Liver (tissue), 9 donors: ENCODE measurements around the gene ENPP1. TPM values are rescaled to one million over a fixed set of nuclear protein-coding genes. Genes with fewer than 3 reads are reported as not detected.

ENCODE experiments used
- DNase-seq: peaks from one replicate; pipeline ENCODE4 v3.0.0-alpha.2; 2017; ENCODE audit warnings: low spot score
- H3K27ac ChIP-seq, 2 donors: one replicate each; pipeline ENCODE4 v1.7.0; 2013; ENCODE audit warnings: inconsistent platforms in 2 of 2, low read length in 2 of 2, control low read depth in 1 of 2, low read depth in 1 of 2, mild to moderate bottlenecking in 1 of 2
- H3K27me3 ChIP-seq, 4 donors: one replicate each; pipeline versions ENCODE4 v1.6.1 to v1.7.0; 2013; ENCODE audit warnings: low read length in 3 of 4, inconsistent platforms in 1 of 4, mild to moderate bottlenecking in 1 of 4, moderate library complexity in 1 of 4; ENCODE audit not compliant: control insufficient read depth in 4 of 4, insufficient read depth in 4 of 4
- H3K36me3 ChIP-seq, 4 donors: one replicate each; pipeline versions ENCODE4 v1.6.1 to v1.7.0; 2013; ENCODE audit warnings: low read length in 3 of 4, mild to moderate bottlenecking in 3 of 4, low read depth in 1 of 4, moderate library complexity in 1 of 4; ENCODE audit not compliant: control insufficient read depth in 4 of 4, insufficient read depth in 3 of 4
- H3K4me1 ChIP-seq, 4 donors: one replicate each; pipeline versions ENCODE4 v1.6.1 to v1.7.0; 2013; ENCODE audit warnings: low read length in 3 of 4, mild to moderate bottlenecking in 3 of 4, moderate library complexity in 1 of 4; ENCODE audit not compliant: control insufficient read depth in 4 of 4, insufficient read depth in 4 of 4
- H3K4me3 ChIP-seq, 3 donors: one replicate each; pipeline versions ENCODE4 v1.6.1 to v1.7.0; 2013; ENCODE audit warnings: low read length in 3 of 3, control low read depth in 1 of 3, low read depth in 1 of 3, mild to moderate bottlenecking in 1 of 3
- H3K9ac ChIP-seq, 2 donors: one replicate each; pipeline ENCODE4 v1.7.0; 2013; ENCODE audit warnings: low read length in 2 of 2, mild to moderate bottlenecking in 2 of 2, moderate library complexity in 2 of 2, control low read depth in 1 of 2, low read depth in 1 of 2
- H3K9me3 ChIP-seq, 4 donors: one replicate each; pipeline versions ENCODE4 v1.6.1 to v1.7.0; 2013; ENCODE audit warnings: low read length in 3 of 4; ENCODE audit not compliant: control insufficient read depth in 4 of 4
- ATF3 ChIP-seq: IDR thresholded peaks from 2 replicates; pipeline ENCODE4 v1.6.1; 2016; ENCODE audit warnings: antibody characterized with exemption
- CTCF ChIP-seq: fragments of 150-350 bp; IDR thresholded peaks from 2 replicates; pipeline ENCODE4 v1.5.1; 2017; ENCODE audit warnings: improper control_type of control experiment, low read depth, low read length; ENCODE audit not compliant: missing input control
- EGR1 ChIP-seq, 2 donors: IDR thresholded peaks; 2 replicates each; pipeline ENCODE4 v1.6.1; 2016 to 2018; ENCODE audit warnings: antibody characterized with exemption in 2 of 2, low read depth in 2 of 2
- FOXA1 ChIP-seq: IDR thresholded peaks from 2 replicates; pipeline ENCODE4 v1.6.1; 2016; ENCODE audit warnings: antibody characterized with exemption
- FOXA2 ChIP-seq: IDR thresholded peaks from 2 replicates; pipeline ENCODE4 v1.6.1; 2016; ENCODE audit warnings: antibody characterized with exemption
- GABPA ChIP-seq, 2 donors: IDR thresholded peaks in 1 of 2; conservative IDR thresholded peaks in 1 of 2; 2 replicates each; pipeline ENCODE4 v1.6.1; 2016; ENCODE audit warnings: antibody characterized with exemption in 2 of 2, mild to moderate bottlenecking in 1 of 2, moderate library complexity in 1 of 2
- HNF4A ChIP-seq, 2 donors: conservative IDR thresholded peaks; 2 replicates each; pipeline ENCODE4 v1.6.1; 2016; ENCODE audit warnings: antibody characterized with exemption in 2 of 2, mild to moderate bottlenecking in 2 of 2
- HNF4G ChIP-seq: IDR thresholded peaks from 2 replicates; pipeline ENCODE4 v1.6.1; 2016; ENCODE audit warnings: antibody characterized with exemption
- JUND ChIP-seq, 2 donors: IDR thresholded peaks; 2 replicates each; pipeline ENCODE4 v1.6.1; 2016; ENCODE audit warnings: antibody characterized with exemption in 2 of 2
- MAX ChIP-seq: IDR thresholded peaks from 2 replicates; pipeline ENCODE4 v1.6.1; 2016; ENCODE audit warnings: antibody characterized with exemption
- NR2F2 ChIP-seq: IDR thresholded peaks from 2 replicates; pipeline ENCODE4 v1.6.1; 2016; ENCODE audit warnings: antibody characterized with exemption
- RAD21 ChIP-seq, 2 donors: IDR thresholded peaks; 2 replicates each; pipeline ENCODE4 v1.6.1; 2016; ENCODE audit warnings: antibody characterized with exemption in 2 of 2, mild to moderate bottlenecking in 2 of 2
- RXRA ChIP-seq, 2 donors: IDR thresholded peaks; 2 replicates each; pipeline ENCODE4 v1.6.1; 2017 to 2018; ENCODE audit warnings: antibody characterized with exemption in 2 of 2, mild to moderate bottlenecking in 1 of 2
- SP1 ChIP-seq: IDR thresholded peaks from 2 replicates; pipeline ENCODE4 v1.6.1; 2018; ENCODE audit warnings: antibody characterized with exemption, mild to moderate bottlenecking
- TAF1 ChIP-seq: conservative IDR thresholded peaks from 2 replicates; pipeline ENCODE4 v1.6.1; 2016; ENCODE audit warnings: antibody characterized with exemption, mild to moderate bottlenecking
- YY1 ChIP-seq: IDR thresholded peaks from 2 replicates; pipeline ENCODE4 v1.6.1; 2016; ENCODE audit warnings: antibody characterized with exemption, mild to moderate bottlenecking
- WGBS: extraction: QIAGEN DNeasy Blood & Tissue Kit; methylation state at CpG from one replicate; pipeline ENCODE4 v1.1.7; 2013; 5-methylcytosine and 5-hydroxymethylcytosine counted together
- polyA plus RNA-seq, 2 donors: library from polyadenylated mRNA; stranded (reverse) in 1 of 2; unstranded in 1 of 2; fragments of 200-250 nt in 1 of 2; fragments of >200 nt in 1 of 2; fragmentation: Nextera tagmentation in 1 of 2; extraction: Ambion mirVana in 1 of 2; gene quantifications; one replicate each; pipeline versions ENCODE4 v1.2.1 to v1.2.3, GENCODE V29; 2013 to 2015
- total RNA-seq, 2 donors: library from RNA; depleted of rRNA; stranded (reverse); fragments of >200 nt; gene quantifications; one replicate each; pipeline ENCODE4 v1.2.3, GENCODE V29; 2014
- TF ChIP-seq, protein P1 (sequence below): IDR thresholded peaks from 2 replicates; pipeline ENCODE4 v1.6.1; 2016; ENCODE audit warnings: antibody characterized with exemption, mild to moderate bottlenecking
- TF ChIP-seq, protein P2 (sequence below): IDR thresholded peaks from 2 replicates; pipeline ENCODE4 v1.6.1; 2016; ENCODE audit warnings: antibody characterized with exemption
- donor health status: healthy.
- donor health status: healthy.
- donor health status: healthy.
- donor health status: healthy.
- donor health status: healthy.

Gene ENPP1
- total and polyA plus RNA-seq, 4 donors, result 9.5 to 53.1 (median 31.1) TPM

DNA sequence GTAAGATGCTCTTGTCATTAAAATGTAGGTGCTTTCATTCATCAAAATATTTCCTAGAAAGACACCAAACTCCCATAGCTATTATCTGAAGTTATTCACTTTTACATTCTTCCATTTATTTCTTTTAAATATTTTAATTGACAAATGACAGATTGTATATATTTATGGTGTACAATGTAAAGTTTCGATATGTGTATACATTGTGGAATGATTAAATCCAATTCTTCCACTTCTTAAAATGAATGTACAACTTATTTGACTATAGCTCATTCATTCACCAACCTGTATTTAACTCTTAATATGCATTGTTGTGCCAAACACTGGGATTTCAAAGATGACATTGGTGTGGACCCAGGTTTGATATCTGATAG lies 102.4 kb downstream of the ENPP1 start (continued):
- TF ChIP-seq EGR1 (IDR thresholded peaks at IDR 0.05; ENCODE audit: low read depth in 2 of 2), result no peak
- TF ChIP-seq HNF4A (conservative IDR thresholded peaks at IDR 0.05), result no peak

DNA sequence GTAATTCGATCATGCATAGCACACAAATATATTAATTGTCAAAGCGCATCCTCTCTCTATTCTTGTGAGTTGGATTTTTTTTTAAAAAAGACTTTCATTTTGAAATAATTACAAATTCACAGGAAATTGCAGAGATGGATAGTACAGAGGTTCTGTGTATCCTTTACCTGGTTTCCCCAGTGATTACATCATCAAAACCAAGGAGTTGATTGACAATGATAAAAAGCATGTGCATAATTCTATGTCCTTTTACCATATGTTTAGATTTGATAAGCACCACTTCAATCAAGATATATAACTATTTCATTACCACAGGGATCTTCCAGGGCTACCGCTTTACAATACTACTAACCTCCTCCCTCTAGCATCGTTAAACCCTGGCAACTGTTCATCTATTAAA lies 103.1 kb downstream of the ENPP1 start:
- no peaks in the 10 kb centered on the region for H3K27me3 ChIP-seq
- H3K4me3 ChIP-seq, result no peak overlapping the region
- no peak overlapping the region for H3K9ac ChIP-seq
- no peaks in the 10 kb centered on the region for H3K4me1 ChIP-seq
- no peak for DNase-seq
- WGBS, result 75% methylated on average over 4 of the region's 4 CpGs
- no peaks in the 10 kb centered on the region for H3K36me3 ChIP-seq
- no peak for TF ChIP-seq CTCF
- TF ChIP-seq JUND (IDR thresholded peaks at IDR 0.05), result no peak
- H3K9me3 ChIP-seq, result no peaks in the 10 kb centered on the region
- H3K27ac ChIP-seq, result no peak overlapping the region

GRCh38 chr6:131911951-131912350 lies 104.1 kb downstream of the ENPP1 start:
- Histone ChIP-seq H3K4me1 (no peaks in the 10 kb centered on the region), H3K27ac (no peak overlapping the region), H3K4me3 (no peak overlapping the region), H3K9ac (no peak overlapping the region), H3K36me3 (no peaks in the 10 kb centered on the region), H3K9me3 (no peaks in the 10 kb centered on the region), H3K27me3 (no peaks in the 10 kb centered on the region)
- DNase-seq, result no peak
- 63% methylated on average over 3 of the region's 3 CpGs for WGBS
- no peak for TF ChIP-seq CTCF
- TF ChIP-seq FOXA1, result no peak
- TF ChIP-seq HNF4A (conservative IDR thresholded peaks at IDR 0.05), result no peak
- TF ChIP-seq FOXA2, result no peak
- TF ChIP-seq MAX, result no peak
- TF ChIP-seq RXRA (IDR thresholded peaks at IDR 0.05), result no peak
- TF ChIP-seq HNF4G, result no peak
- TF ChIP-seq RAD21 (IDR thresholded peaks at IDR 0.05), result no peak
- TF ChIP-seq SP1, result no peak
- no peak for TF ChIP-seq ATF3
- no peak for TF ChIP-seq TAF1
- no peak for TF ChIP-seq NR2F2
- TF ChIP-seq, protein P1, sequence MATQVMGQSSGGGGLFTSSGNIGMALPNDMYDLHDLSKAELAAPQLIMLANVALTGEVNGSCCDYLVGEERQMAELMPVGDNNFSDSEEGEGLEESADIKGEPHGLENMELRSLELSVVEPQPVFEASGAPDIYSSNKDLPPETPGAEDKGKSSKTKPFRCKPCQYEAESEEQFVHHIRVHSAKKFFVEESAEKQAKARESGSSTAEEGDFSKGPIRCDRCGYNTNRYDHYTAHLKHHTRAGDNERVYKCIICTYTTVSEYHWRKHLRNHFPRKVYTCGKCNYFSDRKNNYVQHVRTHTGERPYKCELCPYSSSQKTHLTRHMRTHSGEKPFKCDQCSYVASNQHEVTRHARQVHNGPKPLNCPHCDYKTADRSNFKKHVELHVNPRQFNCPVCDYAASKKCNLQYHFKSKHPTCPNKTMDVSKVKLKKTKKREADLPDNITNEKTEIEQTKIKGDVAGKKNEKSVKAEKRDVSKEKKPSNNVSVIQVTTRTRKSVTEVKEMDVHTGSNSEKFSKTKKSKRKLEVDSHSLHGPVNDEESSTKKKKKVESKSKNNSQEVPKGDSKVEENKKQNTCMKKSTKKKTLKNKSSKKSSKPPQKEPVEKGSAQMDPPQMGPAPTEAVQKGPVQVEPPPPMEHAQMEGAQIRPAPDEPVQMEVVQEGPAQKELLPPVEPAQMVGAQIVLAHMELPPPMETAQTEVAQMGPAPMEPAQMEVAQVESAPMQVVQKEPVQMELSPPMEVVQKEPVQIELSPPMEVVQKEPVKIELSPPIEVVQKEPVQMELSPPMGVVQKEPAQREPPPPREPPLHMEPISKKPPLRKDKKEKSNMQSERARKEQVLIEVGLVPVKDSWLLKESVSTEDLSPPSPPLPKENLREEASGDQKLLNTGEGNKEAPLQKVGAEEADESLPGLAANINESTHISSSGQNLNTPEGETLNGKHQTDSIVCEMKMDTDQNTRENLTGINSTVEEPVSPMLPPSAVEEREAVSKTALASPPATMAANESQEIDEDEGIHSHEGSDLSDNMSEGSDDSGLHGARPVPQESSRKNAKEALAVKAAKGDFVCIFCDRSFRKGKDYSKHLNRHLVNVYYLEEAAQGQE, result no peak
- no peak for TF ChIP-seq EGR1 (IDR thresholded peaks at IDR 0.05; ENCODE audit: low read depth in 2 of 2)
- no peak for TF ChIP-seq JUND (IDR thresholded peaks at IDR 0.05)
- no peak for TF ChIP-seq GABPA (IDR thresholded peaks at IDR 0.05 in 1 of 2, conservative IDR thresholded peaks at IDR 0.05 in 1 of 2)
- TF ChIP-seq YY1, result no peak
- TF ChIP-seq, protein P2, sequence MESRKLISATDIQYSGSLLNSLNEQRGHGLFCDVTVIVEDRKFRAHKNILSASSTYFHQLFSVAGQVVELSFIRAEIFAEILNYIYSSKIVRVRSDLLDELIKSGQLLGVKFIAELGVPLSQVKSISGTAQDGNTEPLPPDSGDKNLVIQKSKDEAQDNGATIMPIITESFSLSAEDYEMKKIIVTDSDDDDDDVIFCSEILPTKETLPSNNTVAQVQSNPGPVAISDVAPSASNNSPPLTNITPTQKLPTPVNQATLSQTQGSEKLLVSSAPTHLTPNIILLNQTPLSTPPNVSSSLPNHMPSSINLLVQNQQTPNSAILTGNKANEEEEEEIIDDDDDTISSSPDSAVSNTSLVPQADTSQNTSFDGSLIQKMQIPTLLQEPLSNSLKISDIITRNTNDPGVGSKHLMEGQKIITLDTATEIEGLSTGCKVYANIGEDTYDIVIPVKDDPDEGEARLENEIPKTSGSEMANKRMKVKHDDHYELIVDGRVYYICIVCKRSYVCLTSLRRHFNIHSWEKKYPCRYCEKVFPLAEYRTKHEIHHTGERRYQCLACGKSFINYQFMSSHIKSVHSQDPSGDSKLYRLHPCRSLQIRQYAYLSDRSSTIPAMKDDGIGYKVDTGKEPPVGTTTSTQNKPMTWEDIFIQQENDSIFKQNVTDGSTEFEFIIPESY, result no peak
